Islet precursor cell (in vitro differentiated cells): ENCODE data around the gene RIMBP2.

Source experiments
- DNase-seq: peaks from one replicate; pipeline ENCODE4 v3.0.0-alpha.2; 2018

Gene RIMBP2

DNA sequence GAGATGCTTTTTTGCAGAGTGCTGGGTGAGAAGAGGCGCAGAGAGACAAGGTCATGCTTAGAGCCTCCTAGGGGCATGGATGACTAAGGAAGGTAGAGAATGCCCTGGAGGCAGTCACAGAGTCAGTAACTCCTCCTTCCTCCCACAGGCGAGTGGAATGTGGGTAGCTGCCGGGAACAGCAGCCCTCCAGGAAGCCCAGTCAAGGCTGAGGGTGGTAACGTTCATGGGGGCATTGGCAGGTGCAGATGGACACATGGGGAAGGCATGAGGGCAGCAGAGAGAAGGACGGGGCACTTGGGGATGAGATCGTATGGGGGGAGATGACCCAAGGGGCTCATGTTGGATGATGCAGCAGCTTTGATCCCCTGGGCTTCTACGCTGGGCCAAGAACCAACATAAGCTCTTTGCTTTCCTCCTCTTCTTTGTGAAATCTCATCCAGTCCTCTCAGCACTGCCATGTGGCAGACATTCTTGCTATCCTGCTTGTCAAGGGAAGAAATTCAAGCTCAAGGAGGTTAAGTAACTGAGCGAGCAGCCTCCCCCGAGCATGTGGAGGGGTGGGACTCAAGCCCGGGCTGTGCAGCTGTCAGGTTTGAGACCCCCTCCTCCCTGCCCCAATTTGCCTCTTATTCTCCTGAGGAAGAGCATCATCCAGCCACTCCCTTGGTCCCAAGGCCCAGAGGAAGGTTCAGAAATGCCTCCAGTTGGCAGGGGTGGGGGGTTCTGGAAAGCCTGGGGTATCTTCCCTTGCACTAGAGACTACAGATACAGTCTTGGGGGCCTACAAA is 190.5 kb downstream of the RIMBP2 start:
- DNase-seq, result no peak

DNA sequence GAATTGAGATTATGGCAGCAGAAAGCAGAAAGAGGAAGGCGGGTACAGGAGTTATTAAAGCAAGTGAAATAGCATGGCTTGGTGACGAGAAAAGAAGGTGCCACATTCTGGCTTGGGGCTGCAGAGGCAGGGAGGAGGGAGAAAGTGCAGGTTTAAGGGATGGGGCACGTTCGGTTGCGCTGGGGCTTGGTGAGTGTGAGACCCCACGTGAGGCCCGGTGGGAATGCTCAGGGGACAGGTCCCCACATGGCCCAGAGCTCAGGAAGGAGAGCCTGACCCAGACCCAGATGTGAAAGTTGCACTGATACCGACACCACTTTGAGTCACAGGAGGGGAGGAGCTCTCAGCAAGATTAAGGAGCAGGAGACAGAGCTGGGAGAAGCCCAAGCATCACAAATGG is 191.3 kb downstream of the RIMBP2 start:
- DNase-seq, result no peak

DNA sequence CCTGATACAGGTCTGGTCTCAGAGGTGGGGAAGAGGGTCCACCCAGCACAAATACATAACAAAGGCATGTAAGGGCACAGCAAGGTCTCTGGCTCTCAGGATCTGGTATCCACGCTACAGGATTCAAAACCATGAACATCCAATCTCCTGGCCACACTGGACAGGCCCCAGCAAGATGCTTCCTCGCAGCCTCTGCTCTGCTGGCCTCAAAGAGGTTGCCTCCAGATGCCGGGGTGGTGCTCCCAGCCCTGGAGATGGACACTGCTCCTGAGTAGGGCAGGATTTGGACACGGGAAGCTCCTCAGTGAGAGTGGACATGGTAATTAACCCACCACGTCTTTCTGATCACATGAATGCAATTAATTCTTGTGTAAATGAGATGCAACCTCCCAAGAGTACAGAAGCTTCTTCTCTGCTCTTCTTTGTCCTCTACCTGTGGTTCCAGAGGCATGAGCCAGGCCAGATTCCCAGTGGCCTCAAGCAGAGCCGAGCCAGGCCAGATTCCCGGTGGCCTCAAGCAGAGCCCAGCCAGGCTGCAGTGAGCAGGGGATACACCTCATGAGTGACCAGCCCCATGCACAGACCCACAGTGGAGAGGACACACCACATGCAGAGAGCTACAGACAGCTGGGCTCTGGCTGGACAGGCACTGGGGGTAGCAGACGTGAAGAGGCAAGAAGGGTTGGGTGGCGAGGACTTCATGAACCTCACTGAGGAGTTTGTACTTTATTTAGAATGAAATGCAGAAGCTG is 192.1 kb downstream of the RIMBP2 start:
- no peak for DNase-seq

DNA sequence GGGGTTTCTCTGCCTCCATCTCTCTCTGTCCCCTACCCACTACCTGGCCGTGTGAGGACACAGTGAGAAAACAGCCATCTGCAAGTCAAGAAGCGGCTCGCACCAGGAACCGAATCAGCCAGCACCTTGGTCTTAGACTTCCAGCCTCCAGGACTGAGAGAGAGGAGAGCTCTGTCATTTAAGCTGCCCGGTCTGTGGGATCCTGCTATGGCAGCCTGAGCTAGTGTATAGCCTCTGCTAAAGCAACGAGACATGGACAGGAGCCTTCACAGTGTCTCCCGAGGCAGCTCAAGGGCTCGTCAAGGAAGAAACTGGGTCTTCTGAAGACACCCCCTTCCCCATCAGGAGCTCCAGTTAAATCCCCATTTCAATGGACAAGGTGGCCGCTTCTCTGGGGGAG is 192.9 kb downstream of the RIMBP2 start:
- no peak for DNase-seq

DNA sequence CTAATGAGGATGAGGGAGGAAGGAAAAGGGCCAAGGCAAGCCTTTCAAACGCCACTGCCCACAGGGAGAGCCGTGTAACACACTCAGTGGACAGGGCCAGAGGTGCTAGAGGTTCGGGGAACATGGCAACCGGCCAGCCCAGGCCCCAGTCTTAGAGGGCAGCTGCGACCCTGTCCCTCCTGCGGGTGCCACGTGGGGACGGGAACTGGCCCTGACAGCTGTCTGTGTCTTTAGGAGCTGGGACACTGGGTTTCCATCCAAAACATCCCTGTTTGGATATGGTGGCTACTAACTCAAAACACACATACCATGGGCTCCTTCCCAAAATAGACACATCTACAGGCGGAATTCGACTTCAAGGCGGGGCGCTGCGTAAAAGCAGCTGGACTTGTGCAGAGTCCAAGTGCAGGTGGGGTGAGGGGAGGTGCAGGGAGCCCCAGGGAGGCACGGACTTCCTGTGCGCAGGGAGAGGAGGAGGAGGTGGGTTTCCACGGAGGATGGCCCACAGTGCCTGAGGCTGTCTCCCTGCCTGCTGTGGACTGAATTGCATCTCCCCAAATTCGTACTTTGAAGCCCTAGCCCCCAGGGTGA is 193.8 kb downstream of the RIMBP2 start:
- DNase-seq, result no peak

DNA sequence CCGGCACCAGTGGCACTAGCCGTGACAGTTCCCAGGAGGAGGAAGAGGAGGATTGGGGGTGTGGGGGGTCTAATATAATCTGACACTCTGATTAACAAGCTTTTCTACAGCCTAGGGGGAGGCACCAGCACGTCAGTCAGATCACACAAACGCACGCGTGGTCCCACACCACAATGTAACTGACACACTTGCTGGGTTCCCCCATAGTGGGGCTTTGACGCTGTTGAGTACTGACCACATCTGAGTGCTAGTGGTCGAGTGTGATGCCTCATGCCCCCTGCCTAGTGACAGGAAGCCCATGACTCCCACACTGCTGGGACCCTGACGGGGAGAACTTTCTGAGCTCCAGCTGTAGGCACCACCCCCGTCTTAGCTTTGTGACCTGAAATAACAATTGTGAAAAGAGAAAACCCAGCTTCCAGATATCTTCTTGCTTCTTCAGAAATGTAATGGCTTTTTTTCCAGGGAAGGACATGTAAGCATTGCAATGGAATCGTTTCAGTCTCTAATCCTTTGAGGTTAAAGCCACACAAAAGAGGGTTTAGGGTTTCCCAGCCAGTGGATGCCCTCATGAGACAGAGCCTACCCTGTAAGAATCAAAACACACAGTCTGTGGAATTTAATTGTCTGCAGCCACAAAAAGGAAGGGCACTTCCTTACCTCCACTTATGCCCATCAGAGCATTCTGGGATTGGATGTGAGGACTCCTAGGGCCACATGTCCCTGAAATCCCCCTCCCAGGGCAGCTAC is 194.5 kb downstream of the RIMBP2 start:
- no peak for DNase-seq

DNA sequence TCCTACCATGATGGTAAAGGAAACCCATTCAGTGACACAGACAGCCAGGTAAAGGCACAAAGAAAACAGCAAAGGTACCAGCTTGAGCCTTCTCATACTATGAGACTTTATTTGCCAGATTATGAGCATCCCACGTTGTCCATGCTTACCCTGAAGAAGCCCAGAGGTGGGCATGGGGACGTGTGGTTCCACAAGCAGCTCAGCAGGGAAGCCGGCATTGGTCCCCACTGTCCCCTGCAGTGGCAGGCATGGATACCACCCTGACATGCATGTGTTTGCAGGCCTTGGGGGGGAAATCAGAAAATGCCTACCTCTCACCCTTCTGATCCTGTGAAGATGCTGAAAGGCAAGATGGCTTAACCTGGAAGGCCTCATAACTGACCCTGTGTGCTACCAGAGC is 195.3 kb downstream of the RIMBP2 start:
- DNase-seq, result no peak

DNA sequence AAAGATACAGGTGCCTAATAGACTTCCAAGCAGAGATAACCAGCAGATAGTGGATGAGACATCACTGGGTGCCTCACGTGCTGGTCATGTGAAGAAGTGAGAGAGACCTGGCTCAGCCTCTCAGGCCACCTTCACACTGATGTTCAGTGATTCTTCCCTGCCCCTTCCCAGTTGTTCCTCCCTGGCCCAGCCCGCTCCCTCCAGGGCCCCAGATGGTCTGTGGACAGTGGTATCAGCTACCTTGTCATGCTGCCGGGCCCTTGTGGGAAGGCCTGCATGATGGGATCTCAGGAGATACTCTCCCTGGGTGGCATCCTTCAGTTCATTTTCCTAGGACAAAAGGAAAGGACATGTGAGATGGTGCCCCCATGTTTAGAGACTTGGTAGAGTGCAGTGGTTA is 198.5 kb downstream of the RIMBP2 start:
- no peak for DNase-seq

DNA sequence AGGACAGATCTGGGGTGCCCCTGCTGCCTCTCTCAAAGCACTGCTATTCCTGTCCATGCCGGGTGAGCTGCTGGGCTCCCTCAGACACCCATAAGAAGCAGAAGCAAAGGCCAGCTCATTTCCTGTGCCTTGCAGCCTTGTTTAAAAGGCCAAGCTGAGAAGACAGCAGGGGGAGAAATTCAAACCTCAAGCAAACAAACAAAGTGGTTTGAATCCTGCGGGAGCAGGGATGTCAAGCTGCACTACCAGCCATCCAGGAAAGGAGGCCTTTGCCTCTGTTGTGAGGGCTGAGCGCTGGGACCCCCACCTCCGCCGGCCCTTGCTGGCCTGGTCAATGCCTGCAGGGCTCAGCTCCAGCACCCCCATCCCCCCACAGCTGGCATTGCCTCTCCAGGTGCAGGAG is 201.9 kb downstream of the RIMBP2 start:
- no peak for DNase-seq

DNA sequence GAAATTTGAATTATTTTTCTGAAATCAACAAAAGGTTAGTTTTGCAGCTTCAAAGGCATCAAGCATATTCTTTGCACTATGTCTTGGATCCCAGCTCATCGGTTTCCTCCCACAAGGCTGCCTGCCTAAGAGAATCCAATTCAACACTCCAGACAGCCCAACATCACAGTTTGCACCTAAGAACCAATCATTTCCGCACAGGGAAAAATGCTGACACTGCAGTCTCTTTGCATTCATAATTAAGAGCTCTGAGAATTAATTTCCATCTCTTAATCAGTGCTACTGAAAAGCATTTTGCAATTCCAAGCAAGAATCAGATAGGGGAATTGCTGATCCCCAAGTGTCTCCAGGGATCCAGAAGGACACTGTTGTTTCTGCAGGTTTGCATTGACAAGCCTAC is 202.5 kb downstream of the RIMBP2 start:
- DNase-seq, result no peak

DNA sequence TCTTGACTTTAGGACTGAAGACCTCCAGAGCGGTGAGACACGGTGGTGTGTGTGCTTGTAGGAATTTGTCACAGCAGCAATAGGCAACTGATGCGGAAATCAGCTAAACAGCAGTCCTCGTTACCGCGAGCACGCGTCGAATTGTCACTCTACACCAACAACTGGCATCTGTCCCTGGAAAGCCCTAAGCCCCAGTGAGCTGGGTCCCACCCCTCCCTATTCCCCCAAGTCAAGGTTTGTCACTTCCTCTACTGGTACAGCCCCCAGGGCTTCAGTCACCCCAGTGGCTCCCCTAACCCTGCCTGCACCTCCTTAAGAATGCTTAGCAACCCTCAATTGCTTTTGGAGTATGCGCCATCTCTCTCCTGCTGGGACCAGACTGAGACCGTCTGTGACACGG is 204.8 kb downstream of the RIMBP2 start:
- no peak for DNase-seq

DNA sequence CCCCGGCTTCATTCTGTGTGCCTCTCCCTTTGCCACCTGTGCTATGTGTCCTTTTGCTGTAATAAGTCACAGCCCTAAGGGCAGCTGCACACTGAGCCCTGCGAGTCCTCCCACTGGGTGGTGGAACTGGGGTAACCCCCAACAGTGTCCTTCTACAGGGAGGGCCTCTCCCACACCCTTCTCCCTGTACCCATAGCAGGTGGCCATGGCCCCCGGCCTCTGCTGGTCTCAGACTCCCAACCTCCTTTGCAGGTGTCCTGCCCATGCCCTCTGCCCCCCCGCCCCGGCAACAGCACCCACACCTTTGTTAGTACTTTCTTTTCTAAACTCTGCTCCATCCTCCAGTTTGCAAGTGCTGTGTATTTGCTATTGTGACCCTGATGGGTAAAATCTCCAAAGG is 206.6 kb downstream of the RIMBP2 start:
- peak; percentile 48 for DNase-seq

DNA sequence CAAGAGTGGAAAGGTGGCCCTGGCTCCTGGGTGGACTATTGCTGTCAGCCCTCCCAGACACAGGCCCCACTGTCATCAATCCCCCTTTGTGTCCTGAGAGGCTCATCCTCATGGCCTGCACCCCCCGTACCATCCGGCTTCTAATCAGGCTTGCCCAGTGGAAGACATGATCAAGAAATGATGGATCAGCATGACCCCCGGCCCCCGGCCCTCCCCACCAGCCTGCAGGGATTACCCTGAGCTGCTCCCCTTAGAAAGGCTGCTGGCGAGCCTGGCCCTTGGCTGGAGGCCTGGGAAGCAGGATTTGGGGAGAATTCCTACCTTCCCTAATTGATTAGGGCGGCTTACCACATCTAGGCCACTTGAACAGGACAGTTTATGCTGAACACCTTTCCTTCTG is 207.3 kb downstream of the RIMBP2 start:
- no peak for DNase-seq

DNA sequence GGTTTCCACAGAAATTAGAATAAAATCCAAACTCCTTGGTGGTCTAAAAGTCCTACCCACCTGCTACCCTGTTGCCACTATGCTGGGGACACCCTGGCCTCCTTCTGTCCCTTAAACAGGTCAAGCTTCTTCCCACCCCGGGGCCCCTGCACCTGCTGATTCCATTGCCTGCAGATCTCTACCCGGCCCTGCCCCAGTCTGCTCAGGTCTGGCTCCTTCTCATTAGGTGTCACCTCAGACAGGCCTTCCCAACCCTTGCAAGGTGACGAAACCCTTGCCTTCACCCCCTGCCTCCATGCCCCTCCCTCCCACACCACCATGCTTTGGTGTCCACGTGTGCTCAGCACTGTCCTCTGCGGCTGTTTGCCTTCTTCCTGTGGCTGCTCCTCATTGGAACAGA is 207.8 kb downstream of the RIMBP2 start:
- DNase-seq, result no peak

DNA sequence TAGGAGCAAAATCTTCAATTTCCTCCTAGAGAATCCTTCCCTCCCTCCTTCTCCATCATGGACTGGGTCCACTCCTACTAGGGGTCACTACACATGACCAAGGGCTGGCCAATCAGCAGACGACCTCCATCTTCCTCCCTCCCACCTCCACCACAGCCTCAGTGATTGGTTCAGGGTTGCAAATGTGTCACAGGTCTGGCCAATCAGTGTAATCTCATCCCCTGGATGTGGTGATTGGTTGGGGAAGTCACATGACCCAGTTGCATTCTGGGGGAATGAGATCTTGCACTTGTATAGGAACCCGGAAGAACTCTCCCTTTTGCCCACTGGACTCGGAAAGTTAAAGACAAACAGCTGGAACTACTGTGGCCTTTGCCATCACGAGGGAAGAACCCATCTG is 209.3 kb downstream of the RIMBP2 start:
- peak; percentile 40 for DNase-seq

DNA sequence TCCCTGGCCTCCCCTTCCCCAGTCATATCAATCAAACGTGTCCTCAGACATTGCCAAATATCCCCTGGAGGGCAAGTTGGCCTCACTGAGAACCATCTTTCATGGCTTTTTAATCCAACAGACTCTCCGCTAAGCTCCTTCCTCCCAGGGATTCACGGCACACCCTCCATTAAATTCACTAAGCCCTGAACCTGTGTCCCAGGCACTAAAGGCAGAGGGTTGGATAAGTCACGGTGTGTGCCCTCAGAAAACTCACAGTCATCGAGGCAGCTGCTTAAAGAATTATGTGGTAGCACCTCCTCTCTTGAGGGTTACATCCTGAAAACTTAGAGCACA is 211.3 kb downstream of the RIMBP2 start:
- no peak for DNase-seq

DNA sequence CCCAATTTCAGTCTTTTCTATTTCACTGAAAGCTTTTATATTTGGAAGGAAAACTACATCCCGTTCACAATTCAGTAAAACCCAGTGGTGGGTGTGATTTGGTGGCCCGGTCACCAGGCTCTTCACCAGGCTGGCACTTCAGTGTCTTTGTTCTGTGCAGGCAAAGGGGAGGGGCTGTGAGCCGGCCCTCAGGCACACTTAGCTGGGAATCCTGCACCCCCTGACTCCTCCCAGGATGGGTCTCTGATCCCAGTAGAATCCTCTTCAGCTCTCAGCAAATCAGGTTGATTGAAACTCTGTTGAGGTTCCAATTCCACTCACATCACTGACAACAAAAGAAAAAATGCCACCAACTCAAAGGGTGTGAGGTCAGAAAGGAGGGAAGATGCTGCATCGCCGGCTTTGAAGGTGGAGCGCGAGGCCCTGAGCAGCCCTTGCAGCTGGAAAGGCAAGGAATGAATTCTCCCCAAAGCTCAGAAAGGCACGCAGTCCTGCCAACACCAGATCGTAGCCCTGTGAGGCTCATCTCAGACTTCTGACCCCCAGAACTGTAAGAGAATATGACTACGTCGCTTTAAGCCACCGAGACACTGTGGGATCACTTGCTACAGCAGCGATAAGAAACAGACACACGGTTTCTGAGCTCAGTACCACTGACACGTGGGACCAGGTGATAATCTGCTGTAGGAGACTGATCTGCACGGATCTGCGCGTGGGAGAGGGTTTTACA is 211.8 kb downstream of the RIMBP2 start:
- DNase-seq, result no peak

DNA sequence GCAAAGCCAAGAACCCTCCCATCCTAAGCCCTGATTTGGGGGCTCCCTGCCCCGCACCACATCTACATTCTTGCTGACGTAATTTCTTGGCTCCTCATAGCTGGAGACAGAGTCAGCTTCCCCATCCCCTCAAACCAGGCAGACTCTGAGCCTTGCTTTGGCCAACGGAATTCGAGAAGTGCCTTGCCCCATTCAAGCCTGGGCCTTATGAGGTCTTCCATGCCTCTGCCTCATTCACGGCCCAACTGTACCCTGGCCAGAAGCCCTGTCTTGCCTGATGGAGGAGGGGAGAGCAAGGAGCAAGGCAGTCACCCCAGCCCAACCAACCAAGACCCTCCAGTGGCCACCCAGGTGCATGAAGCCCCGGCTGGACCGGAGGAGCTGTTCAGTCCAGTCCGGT is 214.3 kb downstream of the RIMBP2 start:
- no peak for DNase-seq

DNA sequence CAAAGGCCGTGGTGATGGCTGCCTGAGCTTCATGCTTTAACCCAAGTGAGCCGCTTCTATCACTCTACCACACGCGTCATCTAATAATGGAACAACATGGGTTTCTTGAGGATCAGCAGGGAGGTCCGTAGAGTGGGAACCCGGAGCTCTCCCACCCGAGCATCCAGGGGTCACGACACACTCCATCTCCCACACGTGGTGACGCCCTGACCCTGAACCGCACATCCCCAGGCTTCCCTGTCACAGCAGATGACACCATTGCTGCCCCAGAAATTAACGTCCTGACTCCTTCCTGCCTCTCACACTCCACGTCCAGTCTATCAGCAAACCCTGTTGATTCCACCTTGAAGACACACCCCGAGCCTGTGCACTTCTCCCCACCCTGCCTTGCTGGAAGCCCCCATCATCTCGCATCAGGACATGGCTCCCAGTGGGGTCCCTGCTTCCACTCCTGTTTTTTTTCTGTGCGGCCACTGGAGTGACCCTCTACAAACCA is 215.2 kb downstream of the RIMBP2 start:
- no peak for DNase-seq

DNA sequence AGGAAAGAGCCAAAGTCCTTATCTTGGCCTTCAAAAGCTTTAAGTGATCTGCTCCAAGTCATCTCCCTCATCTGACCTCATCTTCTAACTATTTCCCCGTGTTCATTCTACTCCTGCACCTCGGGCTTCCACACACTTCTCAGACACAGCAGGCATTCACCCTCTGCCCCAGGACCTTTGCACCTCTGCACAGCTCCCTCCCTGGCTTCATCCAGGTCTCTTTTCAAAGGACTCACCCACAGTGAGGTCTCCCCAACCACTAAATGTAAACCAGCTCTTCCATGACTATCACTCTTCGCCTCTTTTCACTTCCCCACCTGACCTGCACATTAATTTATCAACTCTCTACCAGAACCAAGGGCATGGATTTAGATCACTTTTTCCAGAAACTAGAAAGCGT is 216.6 kb downstream of the RIMBP2 start:
- DNase-seq, result no peak

DNA sequence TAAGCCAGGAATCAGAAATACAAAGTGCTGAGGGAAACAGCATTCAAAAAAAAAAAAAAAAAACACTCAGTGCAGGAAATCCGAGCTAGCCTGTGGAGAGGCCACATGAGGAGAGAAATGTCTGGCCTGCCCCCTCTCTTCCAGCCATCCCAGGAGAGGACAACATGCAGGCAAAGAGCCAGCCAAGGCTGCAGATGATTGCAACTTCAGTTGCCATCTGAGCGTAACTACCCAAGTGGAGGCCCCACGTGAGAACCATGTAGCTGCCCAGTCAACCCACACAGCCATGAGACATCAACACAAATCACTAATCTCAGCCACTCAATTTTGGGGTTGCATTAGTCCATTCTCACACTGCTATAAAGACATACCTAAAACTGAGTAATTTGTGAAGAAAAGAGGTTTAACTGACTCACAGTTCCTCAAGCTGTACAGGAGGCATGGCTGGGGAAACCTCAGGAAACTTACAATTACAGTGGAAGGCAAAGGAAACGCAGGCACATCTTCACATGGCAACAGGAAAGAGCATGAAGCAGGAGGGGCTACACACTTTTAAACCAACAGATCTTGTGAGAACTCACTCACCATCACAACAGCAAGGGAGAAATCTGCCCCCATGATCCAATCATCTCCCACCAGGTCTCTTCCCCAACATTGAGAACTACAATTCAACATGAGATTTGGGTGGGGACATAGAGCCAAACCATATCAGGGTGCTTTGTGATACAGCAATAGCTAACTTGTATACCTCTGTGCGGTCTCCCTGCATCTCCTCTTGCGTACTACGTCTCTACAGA is 217.3 kb downstream of the RIMBP2 start:
- DNase-seq, result no peak

DNA sequence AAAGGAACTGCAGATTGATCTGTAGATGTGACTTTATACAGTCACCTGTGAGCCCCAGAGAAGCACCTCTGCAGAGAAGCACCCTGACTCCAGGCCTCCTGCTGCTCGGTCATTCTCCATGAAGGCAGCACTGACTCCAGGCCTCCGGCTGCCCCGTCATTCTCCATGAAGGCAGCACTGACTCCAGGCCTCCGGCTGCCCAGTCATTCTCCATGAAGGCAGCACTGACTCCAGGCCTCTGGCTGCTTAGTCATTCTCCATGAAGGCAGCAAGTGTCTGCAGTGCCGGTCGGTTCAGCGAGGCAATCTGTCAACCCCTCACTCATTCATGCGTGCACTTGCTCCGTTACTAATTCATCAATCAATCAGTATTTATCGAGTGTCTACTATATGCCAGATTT is 218.1 kb downstream of the RIMBP2 start:
- DNase-seq, result peak; percentile 84
